A549 (cell line): ENCODE results near the gene SNTG2.

Experiments used
- CTCF ChIP-seq: fragments of >200 bp; sonication (Bioruptor Twin); formaldehyde crosslinking; IDR thresholded peaks from 3 replicates; pipeline ENCODE4 v1.5.1; 2016
- EP300 ChIP-seq, 2 experiments: fragments of >200 bp; sonication (Bioruptor Twin); formaldehyde crosslinking; IDR thresholded peaks; 2 replicates in 1 of 2; 3 replicates in 1 of 2; pipeline ENCODE4 v1.6.1; 2016 to 2017
- ESRRA ChIP-seq: fragments of 150-350 bp; IDR thresholded peaks from 2 replicates; pipeline ENCODE4 v1.6.1; 2014; ENCODE audit warnings: mild to moderate bottlenecking, low read length, borderline replicate concordance
- JUN ChIP-seq, 2 experiments: fragments of >200 bp; sonication (Bioruptor Twin); formaldehyde crosslinking; IDR thresholded peaks; 2 replicates in 1 of 2; 3 replicates in 1 of 2; pipeline ENCODE4 v1.6.1; 2016 to 2017
- KDM5A ChIP-seq: fragments of 200-600 bp; sonication (generic); IDR thresholded peaks from 2 replicates; pipeline ENCODE4 v1.6.1; 2016; ENCODE audit warnings: antibody characterized with exemption, mild to moderate bottlenecking
- MAX ChIP-seq: IDR thresholded peaks from 2 replicates; pipeline ENCODE4 v1.6.1; 2012
- RCOR1 ChIP-seq: fragments of 150-350 bp; IDR thresholded peaks from 2 replicates; pipeline ENCODE4 v1.6.1; 2014; ENCODE audit warnings: antibody characterized with exemption, low read length, low read depth
- USF2 ChIP-seq: fragments of 450-650 bp; IDR thresholded peaks from 2 replicates; pipeline ENCODE4 v1.6.1; 2014; ENCODE audit warnings: antibody characterized with exemption

GRCh38 chr2:1136846-1137245, 186.2 kb downstream of the SNTG2 start:
- TF ChIP-seq JUN (IDR thresholded peaks at IDR 0.05): no peak
- TF ChIP-seq ESRRA: no peak
- TF ChIP-seq CTCF: no peak
- no peak for TF ChIP-seq MAX
- TF ChIP-seq USF2: no peak
- TF ChIP-seq RCOR1: no peak
- no peak for TF ChIP-seq EP300 (IDR thresholded peaks at IDR 0.05)
- no peak for TF ChIP-seq KDM5A
